Measurements from ENCODE around the gene UNC5CL. TPM values are rescaled to one million over a fixed set of nuclear protein-coding genes. Genes with fewer than 3 reads are reported as not detected.
A peak's percentile ranks its signal among the peaks of the same experiment; 100 is the strongest.

The UNC5CL gene
- total and polyA plus RNA-seq, 9 of the 15 experiments (the other 6 are each of a cell fraction or from before 2014, with no cell fraction given), result 0.07 to 1.8 (median 0.62) TPM; not detected in 1

DNA sequence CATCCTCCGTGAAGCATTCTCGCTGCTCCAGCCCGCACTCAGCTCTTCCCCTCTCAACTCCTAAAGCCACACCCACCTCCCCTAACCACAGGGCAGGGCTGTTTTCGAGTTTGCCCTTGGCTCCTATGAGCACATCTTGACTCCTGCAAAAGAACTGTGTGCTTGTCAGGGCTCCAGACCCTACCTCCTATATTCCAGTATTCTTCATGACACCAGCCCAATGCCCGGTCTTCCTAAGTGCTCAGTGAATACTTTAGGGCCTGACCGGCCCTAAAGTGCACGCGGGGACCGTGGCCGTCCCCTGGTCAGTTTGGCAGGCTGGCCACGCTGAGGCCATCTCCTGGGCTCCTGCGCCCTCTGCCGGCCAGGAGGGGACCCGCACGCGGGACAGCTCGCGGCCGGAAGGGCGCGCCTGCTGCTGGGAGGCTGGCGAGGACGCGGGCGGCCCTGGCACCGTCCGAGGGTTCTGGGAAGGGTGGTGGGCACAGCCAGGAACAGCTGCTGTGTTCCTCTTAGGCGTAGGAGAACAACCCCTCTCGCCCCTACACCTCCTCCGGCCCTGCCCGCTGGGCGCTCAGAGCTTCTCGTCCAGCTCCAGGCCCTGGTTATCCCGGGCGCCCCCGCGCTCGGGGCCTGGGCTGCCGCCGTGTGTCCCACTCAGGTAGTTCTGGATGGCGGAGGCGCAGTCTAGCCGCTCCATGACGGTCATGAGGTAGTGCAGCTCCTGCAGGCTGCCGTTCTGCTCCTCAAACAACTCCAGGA lies 11.0 kb downstream of the UNC5CL start (continued):
- TF ChIP-seq HOMEZ (CRISPR knock-in tag; IDR thresholded peaks at IDR 0.05), result no peak
- peak; percentile 76 for TF ChIP-seq MYC (IDR thresholded peaks at IDR 0.05; ENCODE audit: low read depth, low read length)
- TF ChIP-seq MYC (CRISPR knock-in tag; IDR thresholded peaks at IDR 0.05; ENCODE audit: borderline replicate concordance, low read depth), result no peak
- peak; percentile 31 for TF ChIP-seq HNRNPLL (IDR thresholded peaks at IDR 0.05; ENCODE audit: low read depth, low read length, poor library complexity, severe bottlenecking)
- peak; percentile 72 for TF ChIP-seq PCBP1 (IDR thresholded peaks at IDR 0.05; ENCODE audit: low read depth, low read length, poor library complexity, severe bottlenecking)
- TF ChIP-seq SPI1 (IDR thresholded peaks at IDR 0.05; ENCODE audit: borderline replicate concordance, low read depth, low read length), result no peak; the same call in 1 of the 2 replicates
- TF ChIP-seq RBM17 (IDR thresholded peaks at IDR 0.05; ENCODE audit: borderline replicate concordance, low read depth, low read length), result no peak
- TF ChIP-seq NONO (IDR thresholded peaks at IDR 0.05; ENCODE audit: low read depth in 2 of 2, low read length in 1 of 2), result peak in 1 of 2 experiments; percentile 59; a peak in 1 of 4 replicates

Data from K562 (cell line).